MCF 10A (cell line): ENCODE measurements around the gene DCP1A. TPM values are rescaled to one million over a fixed set of nuclear protein-coding genes. Genes with fewer than 3 reads are reported as not detected.
A peak's percentile ranks its signal among the peaks of the same experiment; 100 is the strongest.

ENCODE experiments used
- BruUV-seq: library from RNA; stranded (reverse); fragments of 400-500 nt; replicated peaks from 2 replicates; lab custom pipeline; 2021; lab: Mats Ljungman, UMichigan
- CTCF ChIA-PET: fragments of 300-600 bp; sonication (Branson Sonifier 250); formaldehyde crosslinking; extraction: SDS; loops from one replicate; lab custom pipeline; 2021; ENCODE audit warnings: antibody characterized with exemption, inconsistent platforms; lab: Yijun Ruan, JAX
- POLR2A ChIA-PET: fragments of 300-600, 350-650 bp; sonication (Branson Sonifier 250); formaldehyde crosslinking; extraction: SDS; loops from one replicate; lab custom pipeline; 2020; ENCODE audit warnings: antibody characterized with exemption, inconsistent platforms; lab: Yijun Ruan, JAX
- DNase-seq: peaks from one replicate; pipeline ENCODE4 v3.0.0-alpha.2; 2018; ENCODE audit not compliant: unreplicated experiment
- H3K27ac Mint-ChIP-seq: one replicate; pipeline ENCODE4 v1.8.0; 2022; ENCODE audit warnings: mild to moderate bottlenecking, low read depth, mixed read lengths; ENCODE audit not compliant: unreplicated experiment
- H3K27me3 Mint-ChIP-seq: one replicate; pipeline ENCODE4 v1.8.0; 2022; ENCODE audit warnings: mixed read lengths; ENCODE audit not compliant: insufficient read depth, unreplicated experiment
- H3K36me3 Mint-ChIP-seq: one replicate; pipeline ENCODE4 v1.8.0; 2022; ENCODE audit warnings: mild to moderate bottlenecking, moderate library complexity, mixed read lengths; ENCODE audit not compliant: insufficient read depth, unreplicated experiment
- H3K4me1 Mint-ChIP-seq: one replicate; pipeline ENCODE4 v1.8.0; 2022; ENCODE audit warnings: mixed read lengths; ENCODE audit not compliant: insufficient read depth, unreplicated experiment
- H3K4me3 Mint-ChIP-seq: one replicate; pipeline ENCODE4 v1.8.0; 2022; ENCODE audit warnings: mild to moderate bottlenecking, moderate library complexity, mixed read lengths; ENCODE audit not compliant: unreplicated experiment
- H3K9me3 Mint-ChIP-seq: one replicate; pipeline ENCODE4 v1.8.0; 2022; ENCODE audit warnings: mixed read lengths; ENCODE audit not compliant: unreplicated experiment
- CTCF ChIP-seq: fragments of 200-600 bp; IDR thresholded peaks from one replicate; pipeline ENCODE4 v1.8.0; 2022; ENCODE audit warnings: antibody characterized with exemption, mild to moderate bottlenecking; ENCODE audit not compliant: unreplicated experiment
- intact Hi-C: fragments of 100-400 bp; cut with micrococcal nuclease; formaldehyde crosslinking; loops from 2 replicates; pipeline ENCODE4 v1.14.1; 2022
- total RNA-seq: library from RNA; stranded (reverse); gene quantifications from 2 replicates; pipeline ENCODE4 v1.2.3, GENCODE V29; 2022

The DCP1A gene
- total RNA-seq, 1 experiment from 2014 or later: 22.1 TPM

GRCh38 chr3:53238051-53238850 is 109.1 kb downstream of the DCP1A start:
- no TSS peak for BruUV-seq
- Mint-ChIP-seq H3K27me3 (no peaks in the 10 kb centered on the region), H3K4me1 (peaks cover 35% of the 10 kb centered on the region), H3K9me3 (no peaks in the 10 kb centered on the region), H3K27ac (peak overlapping the region; percentile 63), H3K36me3 (peaks cover 79% of the 10 kb centered on the region), H3K4me3 (peak overlapping the region; percentile 31)
- ChIA-PET CTCF (interaction anchor here (0.6 to 4.4 kb wide), 6 partner anchors 9 to 112 kb away, joined by 3 to 30 read pairs (median 3); no protein-coding TSS in a partner anchor), POLR2A (interaction anchor here (1.0 to 4.7 kb wide), 3 partner anchors 10 to 24 kb away, joined by 5 to 42 read pairs (median 19); partner anchors contain the start of gene TKT)
- intact Hi-C loops: loop anchor here (2.0 kb wide), 2 partner anchors 17 to 33 kb away; no protein-coding TSS in a partner anchor
- peak; percentile 97 for DNase-seq
- TF ChIP-seq CTCF: no peak

DNA sequence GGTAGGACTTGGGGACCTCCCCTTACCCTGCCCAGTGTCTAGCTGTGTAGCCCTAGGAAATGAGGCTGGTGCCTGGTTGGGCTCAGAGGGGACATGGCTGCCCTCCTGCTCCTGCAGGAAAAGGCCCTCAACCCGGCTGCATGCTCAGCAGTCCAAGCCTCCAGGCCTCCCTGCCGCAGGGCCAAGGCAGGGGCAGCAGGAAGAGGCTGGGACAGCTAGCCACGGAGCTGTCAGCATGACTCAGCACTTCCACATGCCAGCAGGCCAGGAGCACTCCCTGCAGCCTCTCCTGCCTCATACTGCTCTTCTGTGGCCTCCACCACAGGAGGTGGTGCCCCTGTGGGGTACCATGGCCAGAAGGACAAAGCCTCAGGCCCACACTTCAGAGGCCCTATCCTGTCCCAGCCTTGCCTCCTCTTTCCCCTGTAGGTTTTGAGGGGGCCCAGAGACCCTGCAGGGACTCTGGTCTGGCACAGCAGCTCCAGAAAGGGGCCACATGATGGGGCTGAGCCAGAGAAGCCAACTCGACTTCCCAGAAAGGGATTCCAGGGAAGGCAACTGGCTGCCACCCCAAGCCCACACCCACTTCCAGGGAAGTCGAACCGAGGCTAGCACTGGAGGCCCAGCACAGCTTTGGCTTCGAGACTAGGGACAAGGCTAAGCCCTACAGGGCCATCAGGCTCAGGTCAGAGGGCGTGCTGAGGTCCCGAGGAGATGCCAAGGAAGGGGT is 111.1 kb downstream of the DCP1A start:
- intact Hi-C loops: no loop called here
- ChIA-PET CTCF (interaction anchor here (0.6 to 4.4 kb wide), 2 partner anchors 15 to 124 kb away, joined by 4 to 30 read pairs; no protein-coding TSS in a partner anchor), POLR2A (interaction anchor here (1.1 to 4.7 kb wide), 3 partner anchors 12 to 18 kb away, joined by 4 to 42 read pairs (median 19); partner anchors contain the start of gene TKT)
- no peak for TF ChIP-seq CTCF
- Mint-ChIP-seq H3K4me3 (no peak overlapping the region), H3K27ac (peak overlapping the region; percentile 66), H3K36me3 (peaks cover 80% of the 10 kb centered on the region), H3K4me1 (peaks cover 30% of the 10 kb centered on the region), H3K27me3 (no peaks in the 10 kb centered on the region), H3K9me3 (no peaks in the 10 kb centered on the region)
- DNase-seq: peak; percentile 81
- BruUV-seq: no TSS peak

GRCh38 chr3:53235545-53235944 is 111.8 kb downstream of the DCP1A start:
- intact Hi-C loops: no loop called here
- no TSS peak for BruUV-seq
- DNase-seq: no peak
- H3K27ac Mint-ChIP-seq: peak overlapping the region; percentile 66
- ChIA-PET POLR2A (interaction anchor here (4.7 kb wide), 1 partner anchor 18 kb away, joined by 42 read pairs; the partner anchor contains the start of gene TKT), CTCF (interaction anchor here (0.8 to 4.4 kb wide), 3 partner anchors 15 to 64 kb away, joined by 4 to 30 read pairs (median 5); no protein-coding TSS in a partner anchor)
- peaks cover 30% of the 10 kb centered on the region for H3K4me1 Mint-ChIP-seq
- H3K4me3 Mint-ChIP-seq: peak overlapping the region; percentile 36
- peaks cover 86% of the 10 kb centered on the region for H3K36me3 Mint-ChIP-seq
- no peaks in the 10 kb centered on the region for H3K9me3 Mint-ChIP-seq
- H3K27me3 Mint-ChIP-seq: no peaks in the 10 kb centered on the region
- TF ChIP-seq CTCF: no peak

DNA sequence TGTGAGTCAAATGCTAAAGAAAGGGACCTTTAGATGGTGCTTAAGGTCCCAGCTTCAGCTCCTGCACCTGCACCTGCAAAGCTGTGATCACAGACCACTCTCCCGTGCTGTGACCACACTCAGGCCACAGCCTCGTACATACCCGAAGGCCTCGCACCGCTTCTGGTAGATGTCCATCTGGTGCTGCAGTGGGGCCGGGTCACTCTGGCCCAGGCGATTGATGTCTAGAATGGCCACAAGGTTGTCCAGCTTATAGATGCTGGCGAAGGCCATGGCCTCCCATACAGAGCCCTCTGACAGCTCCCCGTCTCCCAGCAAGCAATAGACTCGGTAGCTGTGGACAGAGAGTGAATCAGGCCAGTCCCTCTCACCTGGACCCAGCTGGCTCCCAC is 112.5 kb downstream of the DCP1A start:
- peak overlapping the region; percentile 36 for H3K4me3 Mint-ChIP-seq
- no peaks in the 10 kb centered on the region for H3K27me3 Mint-ChIP-seq
- no TSS peak for BruUV-seq
- ChIA-PET POLR2A (no interaction called here), CTCF (interaction anchor here (0.6 to 4.4 kb wide), 4 partner anchors 14 to 474 kb away, joined by 3 to 30 read pairs (median 4); no protein-coding TSS in a partner anchor)
- H3K4me1 Mint-ChIP-seq: peaks cover 28% of the 10 kb centered on the region
- TF ChIP-seq CTCF: no peak
- H3K27ac Mint-ChIP-seq: no peak overlapping the region
- H3K36me3 Mint-ChIP-seq: peaks cover 86% of the 10 kb centered on the region
- H3K9me3 Mint-ChIP-seq: no peaks in the 10 kb centered on the region
- DNase-seq: no peak
- intact Hi-C loops: no loop called here
